ENCODE data around the gene FSIP2.
"Not testable (repeated sequence)": the region's sequence is repeated elsewhere in the genome, so short reads cannot be mapped to it uniquely, and the experiment has no call there.

The FSIP2 gene

DNA sequence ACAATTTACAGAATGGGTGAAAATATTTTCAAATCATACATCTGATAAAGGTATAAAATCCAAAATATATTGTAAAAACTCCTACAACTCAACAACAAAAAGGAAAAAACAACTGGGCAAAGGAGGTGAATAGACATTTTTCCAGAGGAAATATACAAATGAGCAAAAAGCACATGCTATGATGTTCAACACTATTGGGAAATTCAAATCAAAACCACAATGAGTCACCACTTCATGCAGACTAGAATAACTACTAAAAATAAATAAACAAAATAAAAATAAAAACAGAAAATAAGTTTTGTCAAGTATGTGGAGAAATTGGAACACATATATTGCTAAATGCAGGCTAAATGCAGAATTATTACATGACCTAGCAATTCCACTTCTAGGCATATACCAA is 120.9 kb downstream of the FSIP2 start:
- DNase-seq (ENCODE audit: low read depth): no peak
- TF ChIP-seq, protein P1, sequence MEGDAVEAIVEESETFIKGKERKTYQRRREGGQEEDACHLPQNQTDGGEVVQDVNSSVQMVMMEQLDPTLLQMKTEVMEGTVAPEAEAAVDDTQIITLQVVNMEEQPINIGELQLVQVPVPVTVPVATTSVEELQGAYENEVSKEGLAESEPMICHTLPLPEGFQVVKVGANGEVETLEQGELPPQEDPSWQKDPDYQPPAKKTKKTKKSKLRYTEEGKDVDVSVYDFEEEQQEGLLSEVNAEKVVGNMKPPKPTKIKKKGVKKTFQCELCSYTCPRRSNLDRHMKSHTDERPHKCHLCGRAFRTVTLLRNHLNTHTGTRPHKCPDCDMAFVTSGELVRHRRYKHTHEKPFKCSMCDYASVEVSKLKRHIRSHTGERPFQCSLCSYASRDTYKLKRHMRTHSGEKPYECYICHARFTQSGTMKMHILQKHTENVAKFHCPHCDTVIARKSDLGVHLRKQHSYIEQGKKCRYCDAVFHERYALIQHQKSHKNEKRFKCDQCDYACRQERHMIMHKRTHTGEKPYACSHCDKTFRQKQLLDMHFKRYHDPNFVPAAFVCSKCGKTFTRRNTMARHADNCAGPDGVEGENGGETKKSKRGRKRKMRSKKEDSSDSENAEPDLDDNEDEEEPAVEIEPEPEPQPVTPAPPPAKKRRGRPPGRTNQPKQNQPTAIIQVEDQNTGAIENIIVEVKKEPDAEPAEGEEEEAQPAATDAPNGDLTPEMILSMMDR (conservative IDR thresholded peaks at IDR 0.05; ENCODE audit: low read depth, low read length): no peak

DNA sequence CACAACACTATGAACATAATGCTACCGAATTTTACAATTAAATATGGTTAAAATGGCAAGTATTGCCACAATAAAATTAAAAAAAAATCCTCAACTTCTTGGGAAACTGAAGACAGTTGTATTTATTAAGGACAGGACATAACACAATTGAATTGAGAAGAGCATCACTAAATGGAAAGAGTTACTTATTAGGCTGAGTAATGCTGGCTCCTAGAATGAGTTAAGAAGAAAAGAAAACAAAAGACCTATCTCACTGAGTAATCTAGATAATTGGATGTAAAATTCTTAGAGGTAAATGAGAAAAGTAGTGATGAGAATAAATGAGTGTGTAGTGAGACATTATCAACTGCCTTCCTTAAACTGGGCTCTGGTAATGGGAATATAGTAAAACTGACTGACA is 121.7 kb downstream of the FSIP2 start:
- TF ChIP-seq, protein P1 (conservative IDR thresholded peaks at IDR 0.05; ENCODE audit: low read depth, low read length): no peak
- H3K4me3 ChIP-seq (ENCODE audit: low read depth, low read length): no peak overlapping the region
- DNase-seq (ENCODE audit: low read depth): no peak

More for the DNA sequence above, 120.9 kb downstream of the FSIP2 start:
- H3K4me3 ChIP-seq (ENCODE audit: low read depth, low read length): no peak overlapping the region

DNA sequence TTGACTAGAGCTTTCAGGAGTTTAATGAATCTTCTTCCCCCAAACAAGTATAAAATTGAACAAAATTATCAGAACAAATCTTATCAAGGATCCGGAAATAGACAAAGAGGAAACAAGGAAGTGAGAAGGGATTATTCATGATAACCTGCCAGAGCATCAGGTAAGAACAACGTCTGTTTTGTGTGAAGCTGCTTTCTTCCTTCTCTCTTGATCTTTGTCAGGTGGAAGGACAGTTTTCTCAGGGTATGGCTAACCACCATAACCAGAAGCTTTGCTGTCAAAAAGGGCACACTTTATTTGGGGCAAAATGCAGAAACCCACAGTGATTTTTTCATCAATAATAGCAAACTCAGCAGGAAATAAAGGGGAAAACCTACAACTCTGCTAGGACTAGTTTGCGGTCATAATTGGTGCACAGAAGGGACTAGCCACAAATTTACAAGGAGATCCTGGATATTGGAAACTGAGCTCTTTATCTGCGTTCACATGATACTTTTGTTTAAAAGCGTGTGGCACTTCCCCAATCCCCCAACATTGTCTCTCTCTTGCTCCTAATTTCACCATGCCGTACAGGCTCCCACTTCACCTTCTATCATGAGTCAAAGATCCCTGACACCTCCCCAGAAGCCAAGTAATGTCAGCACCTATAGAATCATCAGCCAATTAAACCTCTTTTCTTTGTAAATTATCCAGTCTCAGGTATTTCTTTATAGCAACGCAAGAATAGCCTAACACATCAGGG is 124.2 kb downstream of the FSIP2 start:
- no peak overlapping the region for H3K4me3 ChIP-seq (ENCODE audit: low read depth, low read length)
- TF ChIP-seq, protein P1 (conservative IDR thresholded peaks at IDR 0.05; ENCODE audit: low read depth, low read length): no peak
- DNase-seq (ENCODE audit: low read depth): no peak

DNA sequence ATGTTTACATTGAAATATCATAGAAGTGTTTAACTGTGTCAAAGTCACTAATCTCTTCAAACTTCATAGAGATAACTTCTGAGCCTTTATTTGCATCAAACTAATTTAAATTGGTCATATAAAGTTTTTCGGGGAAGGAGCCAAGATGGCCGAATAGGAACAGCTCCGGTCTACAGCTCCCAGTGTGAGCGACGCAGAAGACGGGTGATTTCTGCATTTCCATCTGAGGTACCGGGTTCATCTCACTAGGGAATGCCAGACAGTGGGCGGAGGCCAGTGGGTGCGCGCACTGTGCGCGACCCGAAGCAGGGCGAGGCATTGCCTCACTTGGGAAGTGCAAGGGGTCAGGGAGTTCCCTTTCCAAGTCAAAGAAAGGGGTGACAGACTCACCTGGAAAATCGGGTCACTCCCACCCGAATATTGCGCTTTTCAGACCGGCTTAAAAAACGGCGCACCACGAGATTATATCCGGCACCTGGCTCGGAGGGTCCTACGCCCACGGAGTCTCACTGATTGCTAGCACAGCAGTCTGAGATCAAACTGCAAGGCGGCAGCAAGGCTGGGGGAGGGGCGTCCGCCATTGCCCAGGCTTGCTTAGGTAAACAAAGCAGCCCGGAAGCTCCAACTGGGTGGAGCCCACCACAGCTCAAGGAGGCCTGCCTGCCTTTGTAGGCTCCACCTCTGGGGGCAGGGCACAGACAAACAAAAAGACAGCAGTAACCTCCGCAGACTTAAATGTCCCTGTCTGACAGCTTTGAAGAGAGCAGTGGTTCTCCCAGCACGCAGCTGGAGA is 126.1 kb downstream of the FSIP2 start:
- DNase-seq (ENCODE audit: low read depth): not testable (repeated sequence)

DNA sequence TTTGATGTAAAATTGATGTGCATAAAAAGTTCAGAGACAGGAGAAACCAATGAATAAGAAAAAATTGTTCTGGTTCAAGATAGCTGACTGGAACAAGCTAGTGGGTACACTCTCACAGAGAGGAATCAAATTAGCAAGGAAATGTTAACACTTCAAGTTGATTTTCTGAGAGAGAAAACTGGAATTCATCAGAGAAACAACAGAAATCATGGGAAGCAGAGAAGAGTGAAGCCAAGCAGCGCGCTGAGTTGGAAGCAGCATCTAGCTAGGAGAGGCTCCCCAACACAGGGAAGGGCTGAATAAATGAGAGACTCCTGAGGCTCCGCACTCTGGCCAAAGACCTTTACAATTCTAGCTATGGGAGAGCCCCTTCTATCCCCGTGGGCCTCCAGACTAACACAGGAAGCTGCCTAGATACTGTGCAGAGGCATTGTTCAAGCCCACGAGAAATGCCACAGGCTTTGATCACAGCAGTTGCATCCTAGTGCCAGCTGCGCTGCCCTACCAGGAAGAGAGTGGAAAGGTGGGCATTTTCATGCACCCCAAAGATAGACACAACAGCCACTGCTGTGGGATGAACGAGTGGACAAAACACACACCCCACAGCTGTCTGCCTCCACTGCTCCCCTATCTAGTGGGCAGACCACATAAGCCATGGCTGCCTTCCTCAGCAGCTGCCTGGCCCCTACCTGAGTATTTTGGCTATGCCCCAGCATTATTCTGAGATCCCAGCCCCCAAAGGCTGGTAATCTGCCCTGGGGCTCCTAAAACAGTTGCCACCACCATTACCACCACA is 136.7 kb downstream of the FSIP2 start:
- TF ChIP-seq, protein P1 (conservative IDR thresholded peaks at IDR 0.05; ENCODE audit: low read depth, low read length): no peak
- DNase-seq (ENCODE audit: low read depth): no peak
- no peak overlapping the region for H3K4me3 ChIP-seq (ENCODE audit: low read depth, low read length)

More for the DNA sequence above, 126.1 kb downstream of the FSIP2 start:
- not testable (repeated sequence) for H3K4me3 ChIP-seq (ENCODE audit: low read depth, low read length)

DNA sequence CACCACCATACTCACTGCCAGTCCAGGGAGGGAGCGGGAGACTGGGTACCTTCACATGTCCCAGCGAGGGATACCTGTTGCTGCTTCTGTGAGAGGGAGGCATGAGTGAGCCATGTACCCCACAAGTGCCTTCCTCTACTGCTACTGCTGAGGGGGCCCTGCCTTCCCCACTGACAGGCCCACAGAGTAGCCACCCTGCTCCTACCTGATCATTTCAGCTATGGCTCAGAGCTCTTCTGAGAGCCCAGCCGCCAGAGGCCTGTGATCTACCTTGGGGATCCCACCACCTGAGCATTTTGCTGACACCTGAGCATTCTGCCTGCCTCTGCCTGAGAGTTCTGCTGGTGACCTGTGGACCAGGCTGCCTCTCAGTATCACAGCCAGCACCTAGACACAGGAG is 137.6 kb downstream of the FSIP2 start:
- no peak overlapping the region for H3K4me3 ChIP-seq (ENCODE audit: low read depth, low read length)
- DNase-seq (ENCODE audit: low read depth): no peak
- TF ChIP-seq, protein P1 (conservative IDR thresholded peaks at IDR 0.05; ENCODE audit: low read depth, low read length): no peak

DNA sequence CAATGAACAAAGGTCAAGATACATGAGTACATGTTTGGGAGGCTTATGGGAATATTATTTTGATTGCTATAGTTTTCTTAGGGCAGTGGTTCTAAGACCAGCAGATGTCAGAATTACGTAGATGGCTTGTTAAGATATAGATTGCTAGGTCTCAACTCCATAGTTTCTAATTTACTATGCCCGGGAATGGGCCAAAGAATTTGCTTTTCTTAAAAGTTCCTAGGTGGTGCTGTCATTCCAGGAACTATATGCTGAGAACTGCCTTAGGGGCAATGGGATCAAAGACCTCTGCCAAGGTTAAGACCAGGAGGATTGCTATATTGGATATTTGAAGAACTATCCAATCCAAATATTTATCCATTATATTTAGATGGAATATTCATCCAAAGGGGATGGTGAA is 141.8 kb downstream of the FSIP2 start:
- no peak for DNase-seq (ENCODE audit: low read depth)
- H3K4me3 ChIP-seq (ENCODE audit: low read depth, low read length): no peak overlapping the region
- TF ChIP-seq, protein P1 (conservative IDR thresholded peaks at IDR 0.05; ENCODE audit: low read depth, low read length): no peak
